Measurements from ENCODE around the gene MAN2A1. TPM values are rescaled to one million over a fixed set of nuclear protein-coding genes. Genes with fewer than 3 reads are reported as not detected.
"Not testable (repeated sequence)": the region's sequence is repeated elsewhere in the genome, so short reads cannot be mapped to it uniquely, and the experiment has no call there.

MAN2A1 gene
- total RNA-seq, 1 donor from 2014 or later: 66.2 TPM

- DNase-seq (ENCODE audit: low read depth): peak; percentile 61
Measured at GRCh38 chr5:109866051-109866450, 176.3 kb downstream of the MAN2A1 start.

- peak; percentile 27 for DNase-seq (ENCODE audit: low read depth)
Measured at GRCh38 chr5:109868737-109869136, 179.0 kb downstream of the MAN2A1 start.

GRCh38 chr5:109873687-109874086 lies 184.0 kb downstream of the MAN2A1 start:
- DNase-seq (ENCODE audit: low read depth): no peak

DNA sequence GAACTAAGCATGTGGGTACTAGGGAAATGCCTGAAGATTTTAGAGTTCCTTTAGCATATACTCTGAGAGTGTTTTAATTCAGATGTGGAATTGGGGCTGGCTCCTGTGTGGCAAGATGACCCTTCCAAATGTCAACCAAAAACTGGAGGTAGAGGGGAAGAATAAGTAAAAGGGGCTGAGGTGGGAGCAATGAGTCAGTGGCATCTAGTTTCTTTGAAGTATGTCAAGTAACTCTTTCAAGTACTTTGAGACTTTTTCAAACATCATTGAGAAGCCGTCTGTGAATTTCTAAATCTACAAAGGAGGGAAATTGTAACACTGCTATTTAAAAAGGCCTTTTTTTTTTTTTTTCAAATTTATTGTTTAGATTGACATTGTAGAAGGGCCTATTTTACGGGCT lies 184.4 kb downstream of the MAN2A1 start:
- no peak for DNase-seq (ENCODE audit: low read depth)

GRCh38 chr5:109876030-109876725 lies 186.5 kb downstream of the MAN2A1 start:
- no peak for DNase-seq (ENCODE audit: low read depth)

DNA sequence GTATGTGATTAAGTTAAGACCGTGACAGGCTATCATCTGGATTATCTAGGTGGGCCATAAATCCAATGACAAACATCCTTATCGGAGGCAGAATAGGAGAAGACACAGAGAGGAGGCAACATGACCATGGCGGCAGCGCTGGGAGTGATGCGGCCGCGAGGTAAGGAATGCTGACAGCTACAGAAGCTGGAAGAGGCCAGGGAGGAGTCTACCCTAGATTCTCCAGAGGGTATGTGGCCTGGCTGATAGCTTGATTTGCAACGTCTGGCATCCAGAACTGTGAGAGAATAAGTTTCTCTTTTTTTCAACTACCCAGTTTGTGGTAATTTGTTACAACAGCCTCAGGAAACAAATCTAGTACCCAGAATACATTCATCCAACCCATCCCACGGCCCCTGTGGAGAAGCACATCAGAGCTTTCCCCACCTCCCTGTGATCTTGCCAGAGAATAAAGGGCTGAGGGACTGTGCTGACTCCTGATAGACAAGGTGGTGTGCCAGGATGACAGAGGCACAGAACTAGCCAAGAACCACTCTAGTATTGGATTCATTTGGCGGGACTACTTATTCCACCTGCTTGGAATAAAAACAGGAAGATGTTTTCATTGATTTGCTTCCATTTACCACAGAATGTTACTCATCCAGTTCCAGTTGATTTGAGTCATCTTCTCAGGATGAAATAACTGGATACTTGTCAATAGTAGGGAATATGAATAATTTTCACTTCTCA lies 187.4 kb downstream of the MAN2A1 start:
- peak; percentile 47 for DNase-seq (ENCODE audit: low read depth)

DNA sequence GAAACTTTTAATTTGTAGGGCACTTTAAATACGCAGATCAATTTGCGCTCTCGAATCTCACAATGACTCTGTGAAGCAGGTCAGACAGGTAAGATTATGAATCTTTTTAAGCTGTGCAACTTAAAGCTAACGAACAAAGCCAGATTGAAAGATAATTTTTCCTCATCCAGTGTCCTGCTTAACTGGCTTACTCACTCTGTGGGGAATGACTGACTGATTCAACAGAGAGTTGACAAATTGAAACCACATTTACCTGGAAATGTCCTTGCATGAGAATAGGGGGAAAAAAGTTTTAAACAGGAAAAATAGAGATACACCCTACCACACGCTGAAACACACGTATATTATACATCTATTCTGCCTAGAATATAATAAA lies 187.9 kb downstream of the MAN2A1 start:
- DNase-seq (ENCODE audit: low read depth): peak; percentile 49

- no peak for DNase-seq (ENCODE audit: low read depth)
Measured at GRCh38 chr5:109878887-109879286, 189.2 kb downstream of the MAN2A1 start.

- DNase-seq (ENCODE audit: low read depth): no peak
Measured at GRCh38 chr5:109880907-109881685, 191.4 kb downstream of the MAN2A1 start.

GRCh38 chr5:109882546-109882945 lies 192.8 kb downstream of the MAN2A1 start:
- DNase-seq (ENCODE audit: low read depth): no peak

DNA sequence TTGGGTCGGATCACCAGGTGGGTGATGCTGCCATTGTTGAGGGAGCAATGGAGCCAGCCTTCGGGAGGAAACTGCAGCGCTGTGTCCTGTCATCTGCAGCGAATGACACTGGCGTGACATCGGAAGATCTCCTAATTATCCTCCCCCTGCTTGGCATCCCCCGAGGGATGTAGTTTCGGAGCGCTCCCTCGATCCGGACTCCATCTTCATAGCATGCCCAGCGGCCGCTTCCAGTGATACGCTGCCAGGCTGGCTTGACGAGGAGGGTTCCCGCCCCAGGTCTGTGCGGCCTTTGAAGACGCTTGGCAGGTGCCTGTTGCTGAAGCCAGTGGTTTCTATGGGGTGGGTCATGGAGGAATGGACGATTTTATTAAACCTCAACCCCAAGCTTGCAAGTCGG lies 194.9 kb downstream of the MAN2A1 start:
- DNase-seq (ENCODE audit: low read depth): no peak

- no peak for DNase-seq (ENCODE audit: low read depth)
Measured at GRCh38 chr5:109885205-109885604, 195.5 kb downstream of the MAN2A1 start.

DNA sequence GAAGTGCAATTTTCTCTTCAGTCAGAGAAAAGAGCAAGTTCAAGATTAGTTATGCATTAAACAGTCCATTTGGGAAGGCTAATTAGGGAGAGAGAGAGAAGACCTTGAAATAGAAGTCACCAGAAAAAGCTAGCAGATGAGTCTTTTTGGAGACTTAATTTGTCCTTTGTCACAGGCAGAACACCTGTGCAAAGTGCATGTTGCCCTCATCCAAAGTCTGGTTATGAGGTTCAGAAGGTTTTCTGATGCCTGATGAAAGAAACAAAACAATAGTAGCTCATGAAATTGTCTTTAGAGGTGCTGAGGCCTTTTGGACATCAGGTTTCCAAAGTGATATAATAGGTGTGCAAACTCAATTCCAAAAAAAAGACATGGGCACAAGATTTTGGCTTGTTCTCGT lies 199.3 kb downstream of the MAN2A1 start:
- DNase-seq (ENCODE audit: low read depth): no peak

GRCh38 chr5:109893271-109893670 lies 203.5 kb downstream of the MAN2A1 start:
- not testable (repeated sequence) for DNase-seq (ENCODE audit: low read depth)

DNA sequence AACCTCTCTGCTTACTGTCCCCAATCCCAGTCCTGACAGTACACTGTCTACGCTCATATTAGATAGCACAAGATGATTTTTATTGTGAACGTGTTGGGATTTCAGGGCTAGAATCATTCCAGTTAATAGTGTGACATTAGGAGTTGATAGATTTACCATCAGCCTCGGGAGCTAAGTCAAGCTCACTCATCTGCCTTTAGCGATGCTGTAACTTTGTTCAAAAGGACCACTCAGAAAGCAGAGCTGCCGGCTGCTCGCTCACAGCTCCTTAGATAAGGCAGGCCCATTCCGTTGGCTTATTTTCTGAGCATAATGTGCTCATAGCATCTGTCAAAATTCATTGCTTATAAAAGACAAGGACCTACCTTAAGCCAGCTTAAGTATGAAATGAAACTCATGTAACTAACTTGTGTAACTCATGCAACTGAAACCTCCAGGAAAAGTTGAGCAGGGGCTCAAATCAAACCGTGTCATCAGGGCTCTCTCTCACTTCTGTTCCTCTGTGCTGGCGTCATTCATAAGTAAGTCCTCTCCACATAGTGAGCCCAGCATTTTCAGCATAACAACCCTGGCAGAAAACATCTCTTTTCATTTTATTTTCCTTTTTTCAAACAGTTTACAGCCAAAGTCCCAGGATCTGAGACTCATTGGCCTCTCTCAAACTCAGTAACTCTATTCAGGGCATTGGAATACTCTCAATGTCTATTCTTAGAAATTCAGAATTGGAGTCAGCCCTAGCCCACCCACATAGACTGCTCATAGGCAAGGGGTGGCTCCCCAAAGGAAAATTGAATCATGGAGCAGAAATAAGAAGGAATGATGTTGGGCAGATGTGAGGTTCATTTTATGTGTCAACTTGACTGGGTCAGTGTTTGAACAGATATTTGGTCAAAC lies 208.8 kb downstream of the MAN2A1 start:
- DNase-seq (ENCODE audit: low read depth): no peak

- no peak for DNase-seq (ENCODE audit: low read depth)
Measured at GRCh38 chr5:109899163-109899535, 209.4 kb downstream of the MAN2A1 start.

DNA sequence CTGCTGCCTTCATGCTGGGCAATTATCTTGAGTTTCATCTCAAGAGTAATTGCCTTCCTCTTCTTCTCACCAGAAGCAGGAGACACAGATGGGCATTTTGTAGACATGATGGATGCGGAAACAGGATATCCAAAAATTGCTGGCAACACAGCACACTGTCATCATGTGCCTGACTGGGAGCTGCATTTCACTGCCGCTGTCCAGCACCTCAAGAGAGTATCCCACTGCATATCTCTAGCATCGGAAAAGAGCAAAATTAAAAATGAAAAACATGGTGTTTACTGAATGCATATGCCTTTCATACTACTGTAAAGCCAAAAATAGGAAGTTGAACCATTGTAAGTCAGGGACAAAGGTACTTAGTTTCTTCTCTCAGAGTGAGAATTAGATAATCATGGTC lies 210.7 kb downstream of the MAN2A1 start:
- no peak for DNase-seq (ENCODE audit: low read depth)

DNA sequence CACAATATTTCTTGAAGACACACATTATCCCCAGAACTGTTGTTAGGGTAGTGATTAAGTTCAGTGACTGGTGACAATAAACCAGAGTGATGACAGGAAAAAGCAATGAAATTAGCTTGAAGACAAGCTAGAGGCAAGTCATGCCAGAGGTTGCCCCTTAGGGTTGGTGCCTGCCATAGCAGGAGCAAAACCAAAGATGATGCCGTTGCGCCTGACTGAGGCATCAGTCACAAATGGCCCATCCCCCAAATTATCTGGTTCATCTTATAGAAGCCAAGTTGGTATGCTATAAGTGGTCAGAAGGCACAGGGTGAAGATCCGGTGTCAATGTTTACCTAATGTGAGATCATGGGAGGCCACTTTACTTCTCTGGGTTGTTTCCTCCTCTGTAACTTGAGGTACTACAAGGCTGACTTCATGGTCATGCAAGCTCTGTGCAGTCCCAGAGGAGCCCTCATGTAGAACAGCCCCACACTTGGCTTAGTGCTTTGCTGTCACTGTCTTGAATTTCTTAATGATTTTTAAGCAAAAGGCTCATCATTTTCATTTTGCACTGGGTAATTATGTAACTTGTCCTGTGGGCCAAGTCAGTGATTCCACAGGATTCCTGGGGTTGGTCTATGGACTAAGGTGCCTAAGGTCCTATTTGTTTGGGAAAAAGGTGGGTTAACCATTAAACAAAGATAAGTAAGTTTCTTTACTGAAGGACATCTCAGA lies 211.3 kb downstream of the MAN2A1 start:
- peak; percentile 40 for DNase-seq (ENCODE audit: low read depth)

DNA sequence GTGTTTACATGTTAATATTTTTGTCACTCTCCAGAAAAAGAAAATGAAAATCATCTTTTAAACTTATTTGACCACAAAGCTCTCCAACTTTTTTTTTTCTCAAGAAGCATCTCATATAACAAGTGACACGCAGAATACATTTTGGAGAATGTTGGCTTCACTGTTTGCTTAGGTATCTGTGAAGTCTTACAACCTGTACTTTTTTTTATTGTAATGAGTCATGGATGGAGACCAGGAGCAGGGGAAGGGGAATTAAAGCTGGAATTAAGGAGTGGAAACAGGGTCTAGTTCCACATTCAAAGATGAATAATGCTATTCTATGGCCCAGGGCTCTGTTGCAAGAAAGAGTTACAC lies 211.9 kb downstream of the MAN2A1 start:
- peak; percentile 54 for DNase-seq (ENCODE audit: low read depth)

- no peak for DNase-seq (ENCODE audit: low read depth)
Measured at GRCh38 chr5:109903061-109903460, 213.3 kb downstream of the MAN2A1 start.

DNA sequence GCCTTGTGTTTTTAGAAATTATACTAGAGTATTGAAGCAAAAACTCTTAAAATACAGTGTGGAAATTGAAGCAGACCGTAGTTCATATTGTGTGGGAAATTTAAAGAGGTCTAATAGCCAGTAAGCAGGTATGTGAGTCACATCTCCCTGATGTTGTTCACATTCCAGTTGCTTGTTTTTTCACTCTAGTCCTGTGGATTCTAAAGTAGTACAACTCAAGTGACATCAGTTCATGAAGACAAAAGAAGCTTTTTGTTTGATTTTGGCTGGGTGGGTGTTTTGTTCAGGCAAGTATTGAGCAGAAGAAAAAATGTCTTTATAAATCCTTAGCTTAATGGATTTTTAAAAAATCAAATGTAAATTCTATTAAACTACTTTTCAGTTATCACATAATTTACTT lies 216.2 kb downstream of the MAN2A1 start:
- DNase-seq (ENCODE audit: low read depth): peak; percentile 81

Measured in renal cortical epithelial cell (primary cell).